Body of pancreas (tissue), 4 donors: Measurements from ENCODE around the gene PCID2.

Experiments
- CTCF ChIP-seq, 7 experiments: fragments of 450-650 bp in 4 of 7; fragments of 200-600 bp in 3 of 7; sonication (generic) in 3 of 7; IDR thresholded peaks; one replicate each; pipeline ENCODE4 v1.5.1; 2016 to 2019; ENCODE audit warnings: antibody characterized with exemption in 7 of 7
- POLR2A ChIP-seq, 3 donors: fragments of 450-650 bp; IDR thresholded peaks; one replicate each; pipeline ENCODE4 v1.6.1; 2016; ENCODE audit warnings: antibody characterized with exemption in 3 of 3, mild to moderate bottlenecking in 2 of 3

GRCh38 chr13:113203507-113204377, 4.7 kb downstream of the PCID2 start:
- TF ChIP-seq CTCF (IDR thresholded peaks at IDR 0.05) (no peak), POLR2A (IDR thresholded peaks at IDR 0.05) (no peak)
